Activated CD4-positive, alpha-beta memory T cell treated with anti-CD3 and anti-CD28 coated beads for 36 hours (primary cell): Measurements from ENCODE around the gene RABGAP1L. TPM values are rescaled to one million over a fixed set of nuclear protein-coding genes. Genes with fewer than 3 reads are reported as not detected.
"Not testable (repeated sequence)": the region's sequence is repeated elsewhere in the genome, so short reads cannot be mapped to it uniquely, and the experiment has no call there.

ENCODE experiments used
- CTCF ChIA-PET: fragments of 350-600 bp; sonication (Branson Sonifier 250); formaldehyde crosslinking; loops from one replicate; lab custom pipeline; 2021; ENCODE audit warnings: antibody characterized with exemption, inconsistent platforms; lab: Charles Lee
- POLR2A ChIA-PET: fragments of 350-600 bp; sonication (Branson Sonifier 250); formaldehyde crosslinking; loops from one replicate; lab custom pipeline; 2021; ENCODE audit warnings: antibody characterized with exemption; lab: Charles Lee
- DNase-seq: peaks from one replicate; pipeline ENCODE4 v3.0.0-alpha.2; 2020
- H3K27ac Mint-ChIP-seq: one replicate; pipeline ENCODE4 v1.8.0; 2021; ENCODE audit warnings: mixed read lengths
- H3K27me3 Mint-ChIP-seq: one replicate; pipeline ENCODE4 v1.8.0; 2021; ENCODE audit warnings: mixed read lengths
- H3K36me3 Mint-ChIP-seq: one replicate; pipeline ENCODE4 v1.8.0; 2021; ENCODE audit warnings: mixed read lengths
- H3K4me1 Mint-ChIP-seq: one replicate; pipeline ENCODE4 v1.8.0; 2021; ENCODE audit warnings: low read depth, mixed read lengths
- H3K4me3 Mint-ChIP-seq: one replicate; pipeline ENCODE4 v1.8.0; 2021; ENCODE audit warnings: mild to moderate bottlenecking, mixed read lengths
- H3K9me3 Mint-ChIP-seq: one replicate; pipeline ENCODE4 v1.8.0; 2021; ENCODE audit warnings: mixed read lengths
- intact Hi-C: fragments of 100-400 bp; cut with micrococcal nuclease; formaldehyde crosslinking; loops from one replicate; pipeline ENCODE4 v1.15.1; 2023
- total RNA-seq, 2 experiments: library from RNA; stranded (reverse); gene quantifications; one replicate each; pipeline ENCODE4 v1.2.3, GENCODE V29; 2021

The RABGAP1L gene
- total RNA-seq, 2 experiments from 2014 or later: 30.5 to 30.9 TPM

GRCh38 chr1:174666248-174666647 is 506.9 kb downstream of the RABGAP1L start:
- H3K9me3 Mint-ChIP-seq: peaks cover 25% of the 10 kb centered on the region
- intact Hi-C loops: no loop called here
- H3K27ac Mint-ChIP-seq: no peak overlapping the region
- peaks cover 18% of the 10 kb centered on the region for H3K36me3 Mint-ChIP-seq
- no peaks in the 10 kb centered on the region for H3K27me3 Mint-ChIP-seq
- POLR2A ChIA-PET: no interaction called here
- no peaks in the 10 kb centered on the region for H3K4me1 Mint-ChIP-seq
- H3K4me3 Mint-ChIP-seq: no peak overlapping the region
- CTCF ChIA-PET: no interaction called here
- DNase-seq: no peak

- no peak for DNase-seq
- intact Hi-C loops: no loop called here
- POLR2A ChIA-PET: no interaction called here
- CTCF ChIA-PET: interaction anchor here (0.5 to 0.6 kb wide), 2 partner anchors 33 to 76 kb away, joined by 3 to 4 read pairs; no protein-coding TSS in a partner anchor
- no peak overlapping the region for H3K27ac Mint-ChIP-seq
- H3K4me3 Mint-ChIP-seq: no peak overlapping the region
- peaks cover 17% of the 10 kb centered on the region for H3K36me3 Mint-ChIP-seq
- no peaks in the 10 kb centered on the region for H3K4me1 Mint-ChIP-seq
- peaks cover 23% of the 10 kb centered on the region for H3K9me3 Mint-ChIP-seq
- H3K27me3 Mint-ChIP-seq: no peaks in the 10 kb centered on the region
These were observed 512.5 kb downstream of the RABGAP1L start for GRCh38 chr1:174671826-174672225.

GRCh38 chr1:174676856-174677255 is 517.5 kb downstream of the RABGAP1L start:
- no peak for DNase-seq
- CTCF ChIA-PET: no interaction called here
- H3K36me3 Mint-ChIP-seq: no peaks in the 10 kb centered on the region
- intact Hi-C loops: no loop called here
- H3K27me3 Mint-ChIP-seq: no peaks in the 10 kb centered on the region
- H3K4me3 Mint-ChIP-seq: no peak overlapping the region
- H3K4me1 Mint-ChIP-seq: no peaks in the 10 kb centered on the region
- no peak overlapping the region for H3K27ac Mint-ChIP-seq
- POLR2A ChIA-PET: no interaction called here
- no peaks in the 10 kb centered on the region for H3K9me3 Mint-ChIP-seq

GRCh38 chr1:174678657-174679056 is 519.3 kb downstream of the RABGAP1L start:
- DNase-seq: no peak
- Mint-ChIP-seq H3K4me3 (no peak overlapping the region), H3K4me1 (no peaks in the 10 kb centered on the region), H3K27me3 (no peaks in the 10 kb centered on the region), H3K27ac (no peak overlapping the region), H3K36me3 (no peaks in the 10 kb centered on the region), H3K9me3 (no peaks in the 10 kb centered on the region)
- ChIA-PET POLR2A (no interaction called here), CTCF (no interaction called here)
- intact Hi-C loops: no loop called here

GRCh38 chr1:174680101-174680500 is 520.8 kb downstream of the RABGAP1L start:
- Mint-ChIP-seq H3K27ac (no peak overlapping the region), H3K4me3 (no peak overlapping the region), H3K4me1 (peaks cover 4% of the 10 kb centered on the region), H3K27me3 (no peaks in the 10 kb centered on the region), H3K9me3 (no peaks in the 10 kb centered on the region), H3K36me3 (peaks cover 4% of the 10 kb centered on the region)
- intact Hi-C loops: no loop called here
- no peak for DNase-seq
- ChIA-PET CTCF (interaction anchor here (0.6 kb wide), 1 partner anchor 656 kb away, joined by 4 read pairs; no protein-coding TSS in a partner anchor), POLR2A (no interaction called here)

GRCh38 chr1:174682419-174683008 is 523.2 kb downstream of the RABGAP1L start:
- intact Hi-C loops: no loop called here
- ChIA-PET CTCF (interaction anchor here (0.7 kb wide), 1 partner anchor 1161 kb away, joined by 4 read pairs; no protein-coding TSS in a partner anchor), POLR2A (no interaction called here)
- Mint-ChIP-seq H3K27me3 (no peaks in the 10 kb centered on the region), H3K27ac (no peak overlapping the region), H3K4me1 (peaks cover 9% of the 10 kb centered on the region), H3K9me3 (no peaks in the 10 kb centered on the region), H3K36me3 (peaks cover 11% of the 10 kb centered on the region), H3K4me3 (no peak overlapping the region)
- no peak for DNase-seq

GRCh38 chr1:174686213-174686612 is 526.9 kb downstream of the RABGAP1L start:
- peaks cover 11% of the 10 kb centered on the region for H3K36me3 Mint-ChIP-seq
- no peaks in the 10 kb centered on the region for H3K27me3 Mint-ChIP-seq
- intact Hi-C loops: no loop called here
- no peaks in the 10 kb centered on the region for H3K9me3 Mint-ChIP-seq
- no peak overlapping the region for H3K4me3 Mint-ChIP-seq
- H3K4me1 Mint-ChIP-seq: peaks cover 9% of the 10 kb centered on the region
- POLR2A ChIA-PET: no interaction called here
- CTCF ChIA-PET: no interaction called here
- DNase-seq: no peak
- no peak overlapping the region for H3K27ac Mint-ChIP-seq

GRCh38 chr1:174689524-174689923 is 530.2 kb downstream of the RABGAP1L start:
- DNase-seq: no peak
- Mint-ChIP-seq H3K27me3 (no peaks in the 10 kb centered on the region), H3K36me3 (peaks cover 6% of the 10 kb centered on the region), H3K9me3 (no peaks in the 10 kb centered on the region), H3K4me3 (no peak overlapping the region), H3K27ac (no peak overlapping the region), H3K4me1 (peaks cover 6% of the 10 kb centered on the region)
- CTCF ChIA-PET: no interaction called here
- POLR2A ChIA-PET: no interaction called here
- intact Hi-C loops: no loop called here

GRCh38 chr1:174690266-174690665 is 530.9 kb downstream of the RABGAP1L start:
- Mint-ChIP-seq H3K36me3 (peaks cover 6% of the 10 kb centered on the region), H3K27me3 (no peaks in the 10 kb centered on the region), H3K4me3 (no peak overlapping the region), H3K4me1 (peaks cover 6% of the 10 kb centered on the region), H3K27ac (no peak overlapping the region), H3K9me3 (no peaks in the 10 kb centered on the region)
- intact Hi-C loops: no loop called here
- no peak for DNase-seq
- CTCF ChIA-PET: no interaction called here
- POLR2A ChIA-PET: no interaction called here

GRCh38 chr1:174692313-174692712 is 533.0 kb downstream of the RABGAP1L start:
- H3K36me3 Mint-ChIP-seq: no peaks in the 10 kb centered on the region
- H3K27ac Mint-ChIP-seq: no peak overlapping the region
- H3K4me1 Mint-ChIP-seq: no peaks in the 10 kb centered on the region
- no peak for DNase-seq
- H3K4me3 Mint-ChIP-seq: no peak overlapping the region
- H3K9me3 Mint-ChIP-seq: no peaks in the 10 kb centered on the region
- ChIA-PET POLR2A (no interaction called here), CTCF (no interaction called here)
- H3K27me3 Mint-ChIP-seq: no peaks in the 10 kb centered on the region
- intact Hi-C loops: no loop called here

GRCh38 chr1:174693085-174693484 is 533.8 kb downstream of the RABGAP1L start:
- Mint-ChIP-seq H3K4me1 (no peaks in the 10 kb centered on the region), H3K9me3 (no peaks in the 10 kb centered on the region), H3K27ac (no peak overlapping the region), H3K4me3 (no peak overlapping the region), H3K27me3 (no peaks in the 10 kb centered on the region), H3K36me3 (no peaks in the 10 kb centered on the region)
- intact Hi-C loops: no loop called here
- DNase-seq: no peak
- ChIA-PET POLR2A (no interaction called here), CTCF (no interaction called here)

GRCh38 chr1:174693539-174693938 is 534.2 kb downstream of the RABGAP1L start:
- H3K27me3 Mint-ChIP-seq, POLR2A ChIA-PET, H3K27ac Mint-ChIP-seq, DNase-seq, H3K36me3 Mint-ChIP-seq, H3K4me3 Mint-ChIP-seq, H3K9me3 Mint-ChIP-seq, H3K4me1 Mint-ChIP-seq, intact Hi-C loops, CTCF ChIA-PET: not testable (repeated sequence)
